ENCODE results near the gene GRM2. TPM values are rescaled to one million over a fixed set of nuclear protein-coding genes. Genes with fewer than 3 reads are reported as not detected.

The GRM2 gene
- total RNA-seq, 4 donors from 2014 or later = 0.04 to 0.57 (median 0.53) TPM; not detected in 1

GRCh38 chr3:51711352-51712037, 4.6 kb downstream of the GRM2 start:
- Histone ChIP-seq H3K36me3 (no peaks in the 10 kb centered on the region), H3K9me3 (no peaks in the 10 kb centered on the region), H3K27me3 (peaks cover 0 to 16% (median 0%) of the 10 kb centered on the region in 4 donors), H3K4me1 (peaks cover 0 to 12% (median 5%) of the 10 kb centered on the region in 3 donors), H3K4me3 (no peak overlapping the region), H3K27ac (no peak overlapping the region)
- WGBS, 2 donors = 72 to 80% methylated on average over 1 to 7 of the region's 8 CpGs
- intact Hi-C loops (cut with DNase I) = no loop called here
- no peak for DNase-seq
- TF ChIP-seq POLR2A (IDR thresholded peaks at IDR 0.05) = no peak
- no peak for TF ChIP-seq CTCF (IDR thresholded peaks at IDR 0.05)

GRCh38 chr3:51712038-51712420, 5.2 kb downstream of the GRM2 start:
- H3K36me3 ChIP-seq = no peaks in the 10 kb centered on the region
- no peak for TF ChIP-seq CTCF (IDR thresholded peaks at IDR 0.05)
- TF ChIP-seq POLR2A (IDR thresholded peaks at IDR 0.05) = no peak
- no peak for DNase-seq
- no peak overlapping the region for H3K27ac ChIP-seq
- no peak overlapping the region for H3K4me3 ChIP-seq
- H3K9me3 ChIP-seq = no peaks in the 10 kb centered on the region
- intact Hi-C loops (cut with DNase I) = no loop called here
- H3K27me3 ChIP-seq = peaks cover 0 to 16% (median 0%) of the 10 kb centered on the region in 4 donors
- peaks cover 0 to 7% (median 5%) of the 10 kb centered on the region in 3 donors for H3K4me1 ChIP-seq
- 83% methylated on average over 1 of the region's 1 CpG; no CpG with 5 or more reads in 1 of the 2 donors for WGBS, 2 donors

GRCh38 chr3:51712511-51712931, 5.7 kb downstream of the GRM2 start:
- 83 to 98% methylated on average over 3 to 14 of the region's 20 CpGs for WGBS, 2 donors
- TF ChIP-seq POLR2A (IDR thresholded peaks at IDR 0.05) = no peak
- TF ChIP-seq CTCF (IDR thresholded peaks at IDR 0.05) = no peak
- Histone ChIP-seq H3K4me3 (no peak overlapping the region), H3K27ac (no peak overlapping the region), H3K4me1 (peaks cover 0 to 2% (median under 1%) of the 10 kb centered on the region in 3 donors), H3K9me3 (no peaks in the 10 kb centered on the region), H3K36me3 (no peaks in the 10 kb centered on the region), H3K27me3 (peaks cover 0 to 12% (median 0%) of the 10 kb centered on the region in 4 donors)
- intact Hi-C loops (cut with DNase I) = no loop called here
- no peak for DNase-seq

- intact Hi-C loops (cut with DNase I) = no loop called here
- no peak overlapping the region for H3K27ac ChIP-seq
- H3K9me3 ChIP-seq = no peaks in the 10 kb centered on the region
- WGBS, 2 donors = 90 to 91% methylated on average over 8 to 9 of the region's 19 CpGs
- TF ChIP-seq POLR2A (IDR thresholded peaks at IDR 0.05) = no peak
- TF ChIP-seq CTCF (IDR thresholded peaks at IDR 0.05) = no peak
- H3K4me1 ChIP-seq = no peaks in the 10 kb centered on the region
- no peak for DNase-seq
- H3K27me3 ChIP-seq = peaks cover 0 to 10% (median 0%) of the 10 kb centered on the region in 4 donors
- no peaks in the 10 kb centered on the region for H3K36me3 ChIP-seq
- no peak overlapping the region for H3K4me3 ChIP-seq
Observed at GRCh38 chr3:51712963-51713362, 6.1 kb downstream of the GRM2 start.

GRCh38 chr3:51715231-51715976, 8.5 kb downstream of the GRM2 start:
- intact Hi-C loops (cut with DNase I) = no loop called here
- Histone ChIP-seq H3K27ac (no peak overlapping the region), H3K27me3 (peaks cover 0 to 7% (median 0%) of the 10 kb centered on the region in 4 donors), H3K4me1 (no peaks in the 10 kb centered on the region), H3K9me3 (no peaks in the 10 kb centered on the region), H3K36me3 (no peaks in the 10 kb centered on the region), H3K4me3 (no peak overlapping the region)
- 93 to 94% methylated on average over 23 of the region's 36 CpGs for WGBS, 2 donors
- DNase-seq = no peak
- TF ChIP-seq POLR2A (IDR thresholded peaks at IDR 0.05) (no peak), CTCF (IDR thresholded peaks at IDR 0.05) (no peak)
